Retinal pigment epithelial cell (primary cell): ENCODE results near the gene FCN1.

Experiments
- DNase-seq: peaks from one replicate; pipeline ENCODE4 v3.0.0-alpha.2; 2010; ENCODE audit warnings: low read depth
- H3K4me3 ChIP-seq: 2 replicates; pipeline ENCODE4 v1.5.1; 2011; ENCODE audit warnings: mild to moderate bottlenecking, low read length, control low read depth, moderate library complexity
- TF ChIP-seq, protein P1 (sequence below): conservative IDR thresholded peaks from 2 replicates; pipeline ENCODE4 v1.5.1; 2011; ENCODE audit warnings: low read depth, low read length, control low read depth, inconsistent platforms

Gene FCN1

DNA sequence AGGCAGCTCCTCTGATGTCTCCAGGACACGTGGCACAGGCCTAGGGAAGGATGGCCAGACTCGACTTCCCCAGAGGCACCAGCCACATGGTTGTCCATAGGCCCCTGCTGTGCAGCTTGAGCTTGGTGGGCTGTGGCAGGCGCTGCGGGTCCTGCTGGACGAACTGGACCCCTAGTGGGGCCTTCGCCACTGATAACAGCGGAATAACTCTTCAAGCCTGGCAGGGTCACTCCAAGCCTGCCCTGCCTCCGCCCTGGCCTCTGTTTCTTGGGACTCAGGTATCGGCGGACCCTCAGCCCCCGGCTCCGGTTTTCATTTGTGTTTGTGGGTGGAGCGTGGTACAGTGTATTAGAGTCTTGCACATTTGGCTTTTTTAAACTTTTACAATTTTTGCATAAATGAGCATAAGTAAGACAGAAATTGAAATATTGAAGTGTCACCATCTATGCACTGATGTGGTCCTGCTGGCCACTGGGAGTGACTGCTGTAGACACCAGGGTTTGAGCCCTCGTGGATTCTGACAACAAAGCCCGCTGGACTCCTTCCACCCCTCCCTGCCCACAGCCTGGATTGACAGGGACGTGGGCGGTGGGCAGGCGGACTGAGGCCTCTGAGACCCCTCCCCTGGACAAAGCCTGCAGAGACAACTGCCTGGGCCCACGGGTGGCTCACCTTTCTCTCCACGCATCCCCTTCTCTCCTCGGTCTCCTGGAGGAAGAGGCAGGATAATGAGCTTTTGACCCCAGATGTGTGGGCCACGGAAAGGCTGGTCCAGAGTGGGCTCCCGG is 3.8 kb downstream of the FCN1 start:
- H3K4me3 ChIP-seq, result no peak overlapping the region
- TF ChIP-seq, protein P1, sequence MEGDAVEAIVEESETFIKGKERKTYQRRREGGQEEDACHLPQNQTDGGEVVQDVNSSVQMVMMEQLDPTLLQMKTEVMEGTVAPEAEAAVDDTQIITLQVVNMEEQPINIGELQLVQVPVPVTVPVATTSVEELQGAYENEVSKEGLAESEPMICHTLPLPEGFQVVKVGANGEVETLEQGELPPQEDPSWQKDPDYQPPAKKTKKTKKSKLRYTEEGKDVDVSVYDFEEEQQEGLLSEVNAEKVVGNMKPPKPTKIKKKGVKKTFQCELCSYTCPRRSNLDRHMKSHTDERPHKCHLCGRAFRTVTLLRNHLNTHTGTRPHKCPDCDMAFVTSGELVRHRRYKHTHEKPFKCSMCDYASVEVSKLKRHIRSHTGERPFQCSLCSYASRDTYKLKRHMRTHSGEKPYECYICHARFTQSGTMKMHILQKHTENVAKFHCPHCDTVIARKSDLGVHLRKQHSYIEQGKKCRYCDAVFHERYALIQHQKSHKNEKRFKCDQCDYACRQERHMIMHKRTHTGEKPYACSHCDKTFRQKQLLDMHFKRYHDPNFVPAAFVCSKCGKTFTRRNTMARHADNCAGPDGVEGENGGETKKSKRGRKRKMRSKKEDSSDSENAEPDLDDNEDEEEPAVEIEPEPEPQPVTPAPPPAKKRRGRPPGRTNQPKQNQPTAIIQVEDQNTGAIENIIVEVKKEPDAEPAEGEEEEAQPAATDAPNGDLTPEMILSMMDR, result no peak

DNA sequence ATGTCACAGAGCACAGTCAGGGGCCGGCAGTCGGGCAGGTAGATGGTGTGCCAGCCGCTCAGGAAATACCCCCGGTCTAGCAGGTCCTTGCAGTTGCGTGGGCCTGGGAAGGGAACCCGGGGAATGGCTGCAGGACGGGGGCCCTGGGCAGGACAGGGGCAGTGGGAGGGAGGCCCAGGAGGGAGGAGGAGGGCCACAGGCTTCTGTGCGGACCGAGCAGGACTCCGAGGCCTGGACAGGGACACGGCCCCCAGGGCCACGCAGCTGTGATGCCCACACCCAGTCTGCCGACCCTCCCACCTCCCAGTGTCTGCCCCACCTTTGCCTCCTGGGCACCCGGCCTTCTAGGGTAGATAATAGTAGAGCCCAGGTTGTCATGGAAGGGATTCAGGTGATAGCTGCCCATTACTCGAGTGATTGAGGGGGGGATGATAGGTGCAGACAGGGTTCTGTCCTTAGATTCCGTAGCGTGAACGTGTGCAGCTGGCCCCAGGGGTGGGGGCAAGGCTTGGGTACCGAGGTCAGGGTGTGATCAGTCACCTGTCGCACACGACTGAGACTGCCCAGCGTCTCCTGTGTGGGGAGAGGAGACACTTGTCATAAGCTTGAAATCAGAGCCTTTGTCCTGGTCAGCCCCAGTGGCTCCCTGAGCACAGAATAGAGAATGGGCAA is 4.5 kb downstream of the FCN1 start:
- TF ChIP-seq, protein P1, result no peak
- DNase-seq, result no peak
- no peak overlapping the region for H3K4me3 ChIP-seq

More for the DNA sequence above, 3.8 kb downstream of the FCN1 start:
- no peak for DNase-seq

DNA sequence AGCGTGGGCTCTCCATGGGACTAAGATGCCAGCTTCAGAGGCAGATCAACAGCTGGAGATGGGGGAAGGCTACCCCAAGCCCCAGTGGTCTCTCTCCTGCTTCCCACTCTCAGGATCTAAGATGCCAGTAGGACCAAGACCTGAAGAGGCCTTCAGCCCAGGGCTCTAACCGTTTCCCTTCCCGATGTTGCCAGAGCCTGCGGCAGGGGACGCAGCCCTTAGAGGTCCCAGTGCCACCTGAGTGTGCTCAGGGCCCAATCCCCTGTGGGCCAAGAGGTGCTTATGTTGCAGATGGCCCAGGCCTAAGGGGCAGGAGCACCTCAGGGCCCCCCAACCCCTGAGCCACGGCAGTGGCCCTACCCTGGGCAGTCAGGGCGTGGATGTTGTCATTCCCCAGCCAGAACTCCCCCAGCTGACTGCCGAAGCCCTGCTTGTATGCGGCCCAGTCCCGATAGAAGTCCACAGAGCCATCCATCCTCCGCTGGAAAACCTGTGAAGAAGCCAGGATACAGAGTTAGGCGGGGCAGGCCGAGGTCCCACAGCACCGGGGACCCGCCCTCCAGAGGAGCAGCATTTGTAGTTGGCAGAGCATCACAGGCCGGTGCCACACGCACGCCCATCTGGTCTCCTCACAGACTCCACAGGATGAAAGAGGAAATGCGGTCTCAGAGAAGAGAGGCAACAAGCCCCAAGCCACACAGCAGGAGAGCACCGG is 5.4 kb downstream of the FCN1 start:
- TF ChIP-seq, protein P1, result no peak
- DNase-seq, result no peak
- no peak overlapping the region for H3K4me3 ChIP-seq

DNA sequence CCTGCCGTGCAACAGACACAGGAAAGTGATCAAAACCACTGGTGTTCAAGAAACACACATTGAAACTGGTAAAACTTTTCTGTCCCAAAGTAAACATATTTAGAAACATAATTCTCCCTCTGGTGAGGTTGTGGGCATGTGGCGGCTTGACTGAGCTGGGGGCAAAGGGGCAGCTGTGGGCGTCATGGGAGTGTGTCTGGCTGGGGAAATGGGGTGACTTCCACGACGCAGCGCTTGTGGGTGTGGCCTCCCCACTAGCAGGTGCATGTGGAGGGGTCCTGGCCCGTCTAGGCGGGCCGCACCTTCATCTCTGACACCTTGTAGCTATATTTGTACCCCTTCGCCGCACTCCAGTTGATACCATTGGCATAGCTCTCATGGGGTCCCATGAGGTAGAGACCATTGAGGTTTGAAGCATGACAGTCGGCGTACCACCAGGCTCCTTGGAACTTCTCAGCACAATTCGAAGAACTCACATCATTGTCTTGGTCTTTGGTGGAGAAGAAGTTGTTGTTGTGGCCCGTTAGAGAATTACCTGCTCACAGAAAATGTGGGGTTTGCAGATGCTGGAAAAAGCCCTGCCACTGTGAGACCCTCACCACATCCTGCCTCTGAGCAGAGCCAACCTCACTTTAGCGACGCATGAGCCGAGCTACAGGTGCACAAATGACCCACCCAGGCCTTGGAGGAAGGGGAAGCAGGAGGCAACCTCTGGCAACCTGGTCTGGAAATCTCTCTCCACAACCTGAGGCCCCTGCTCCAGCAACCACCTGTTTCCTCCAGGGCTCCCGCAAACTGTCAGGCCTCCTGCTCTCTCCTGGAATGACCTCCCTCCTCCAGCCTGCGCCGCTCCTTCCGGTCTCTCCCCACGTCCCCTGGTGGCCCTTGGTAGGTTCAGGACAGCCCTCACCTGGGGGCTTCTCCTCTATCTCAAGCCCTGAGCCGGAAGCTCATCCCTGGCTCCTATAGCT is 7.9 kb downstream of the FCN1 start:
- no peak overlapping the region for H3K4me3 ChIP-seq
- DNase-seq, result no peak
- TF ChIP-seq, protein P1, result no peak

DNA sequence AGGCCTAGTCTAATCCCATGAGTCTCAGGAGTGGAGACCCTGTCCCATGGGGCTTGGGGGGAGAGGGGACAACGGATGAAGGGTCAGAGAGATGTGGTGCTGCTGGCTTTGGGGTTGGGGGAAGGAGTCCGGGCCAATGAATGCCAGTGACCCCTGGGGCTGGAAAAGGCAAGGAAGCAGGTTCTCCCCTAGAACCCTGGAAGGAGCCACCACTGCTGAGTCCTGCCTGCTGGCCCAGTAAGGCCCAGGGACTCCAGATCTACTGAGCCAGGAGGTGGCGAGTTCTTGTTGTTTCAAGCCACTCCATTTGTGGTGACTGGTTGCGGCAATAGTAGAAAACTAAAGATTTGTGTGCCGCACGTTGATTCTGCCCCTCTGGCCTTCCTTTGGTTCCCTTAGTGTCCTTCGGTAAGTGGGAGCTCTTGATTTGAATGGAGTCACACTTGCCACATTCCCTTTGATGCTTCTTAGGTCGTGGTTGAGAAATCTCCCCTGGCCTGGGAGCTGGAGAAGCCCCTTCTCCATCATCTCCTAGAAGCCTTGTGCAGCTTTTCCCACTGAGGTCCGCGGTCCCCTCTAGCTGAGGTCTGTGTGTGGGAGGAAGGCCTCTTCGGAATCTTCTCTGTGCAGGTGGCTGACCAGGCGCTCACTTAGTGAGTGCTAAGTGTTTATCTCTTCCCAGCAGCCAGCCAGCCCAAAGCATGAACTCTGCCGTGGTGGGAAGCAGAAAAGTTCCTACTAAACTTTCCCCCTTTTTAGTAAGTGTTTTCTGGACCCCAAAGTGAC is 9.0 kb downstream of the FCN1 start:
- no peak overlapping the region for H3K4me3 ChIP-seq
- TF ChIP-seq, protein P1, result no peak

DNA sequence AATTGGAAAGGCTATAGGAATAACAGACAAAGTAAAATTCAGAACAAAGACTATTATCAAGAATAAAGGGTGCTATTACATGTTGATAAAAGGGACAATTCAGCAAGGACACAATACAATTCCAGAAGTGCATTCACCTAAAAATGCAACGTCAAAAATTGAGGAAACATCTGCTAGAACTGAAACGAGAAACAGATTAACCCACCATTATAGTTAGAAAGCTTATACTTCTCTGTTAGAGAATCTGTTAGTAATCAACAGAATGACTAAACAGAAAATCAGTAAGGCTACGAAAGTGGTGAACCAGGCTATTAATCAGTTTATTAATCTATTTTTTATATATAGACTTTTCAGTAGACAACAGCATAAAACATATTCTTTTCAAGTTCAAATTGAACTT is 14.8 kb downstream of the FCN1 start:
- no peak for DNase-seq
- TF ChIP-seq, protein P1, result no peak
- H3K4me3 ChIP-seq, result no peak overlapping the region

More for the DNA sequence above, 9.0 kb downstream of the FCN1 start:
- DNase-seq, result no peak
